Astrocyte (in vitro differentiated cells and primary cell): ENCODE measurements around the gene LMO1. TPM values are rescaled to one million over a fixed set of nuclear protein-coding genes. Genes with fewer than 3 reads are reported as not detected.

Experiments
- DNase-seq: peaks from one replicate; pipeline ENCODE4 v3.0.0-alpha.2; 2010; ENCODE audit warnings: low read depth
- FAIRE-seq: peaks from 2 replicates; lab custom pipeline; 2011; peaks lifted over from hg19 to GRCh38; lab: Jason Lieb, UNC
- H2AFZ ChIP-seq: 2 replicates; pipeline ENCODE4 v1.6.0; 2012; ENCODE audit warnings: low read depth, low read length, inconsistent platforms
- H3K27ac ChIP-seq: 2 replicates; pipeline ENCODE4 v1.5.1; 2011; ENCODE audit warnings: low read depth, low read length, inconsistent platforms
- H3K27me3 ChIP-seq: 2 replicates; pipeline ENCODE4 v1.6.0; 2011; ENCODE audit warnings: low read length, inconsistent platforms; ENCODE audit not compliant: insufficient read depth
- H3K36me3 ChIP-seq: 2 replicates; pipeline ENCODE4 v1.5.1; 2011; ENCODE audit warnings: low read length, inconsistent platforms; ENCODE audit not compliant: insufficient read depth
- H3K4me1 ChIP-seq: 2 replicates; pipeline ENCODE4 v1.5.1; 2011; ENCODE audit warnings: low read length, inconsistent platforms; ENCODE audit not compliant: insufficient read depth
- H3K4me2 ChIP-seq: 2 replicates; pipeline ENCODE4 v1.6.0; 2012; ENCODE audit warnings: low read length, inconsistent platforms
- H3K4me3 ChIP-seq: 2 replicates; pipeline ENCODE4 v1.5.1; 2011; ENCODE audit warnings: low read depth, mild to moderate bottlenecking, low read length, inconsistent platforms; ENCODE audit not compliant: insufficient read depth
- H3K79me2 ChIP-seq: 2 replicates; pipeline ENCODE4 v1.6.0; 2012; ENCODE audit warnings: mild to moderate bottlenecking, low read length, inconsistent platforms; ENCODE audit not compliant: insufficient read depth
- H3K9ac ChIP-seq: 2 replicates; pipeline ENCODE4 v1.6.0; 2012; ENCODE audit warnings: mild to moderate bottlenecking, low read length, inconsistent platforms
- H3K9me3 ChIP-seq: 2 replicates; pipeline ENCODE4 v1.5.1; 2012; ENCODE audit warnings: low read depth, mild to moderate bottlenecking, low read length, inconsistent platforms; ENCODE audit not compliant: insufficient read depth
- H4K20me1 ChIP-seq: 2 replicates; pipeline ENCODE4 v1.6.0; 2012; ENCODE audit warnings: low read length, inconsistent platforms; ENCODE audit not compliant: insufficient read depth
- H3K27ac Mint-ChIP-seq: one replicate; pipeline ENCODE4 v1.8.0; 2021; ENCODE audit warnings: mild to moderate bottlenecking, mixed read lengths; ENCODE audit not compliant: unreplicated experiment
- H3K27me3 Mint-ChIP-seq: one replicate; pipeline ENCODE4 v1.8.0; 2021; ENCODE audit warnings: low read depth, mixed read lengths; ENCODE audit not compliant: unreplicated experiment
- H3K36me3 Mint-ChIP-seq: one replicate; pipeline ENCODE4 v1.8.0; 2021; ENCODE audit warnings: low read depth, mixed read lengths; ENCODE audit not compliant: unreplicated experiment
- H3K4me1 Mint-ChIP-seq: one replicate; pipeline ENCODE4 v1.8.0; 2021; ENCODE audit warnings: low read depth, mixed read lengths; ENCODE audit not compliant: unreplicated experiment
- H3K4me3 Mint-ChIP-seq: one replicate; pipeline ENCODE4 v1.8.0; 2021; ENCODE audit warnings: mild to moderate bottlenecking, moderate library complexity, mixed read lengths; ENCODE audit not compliant: unreplicated experiment
- H3K9me3 Mint-ChIP-seq: one replicate; pipeline ENCODE4 v1.8.0; 2021; ENCODE audit warnings: mild to moderate bottlenecking, mixed read lengths; ENCODE audit not compliant: unreplicated experiment
- EZH2 ChIP-seq: IDR thresholded peaks from 2 replicates; pipeline ENCODE4 v1.6.1; 2012; ENCODE audit warnings: mild to moderate bottlenecking, low read length, inconsistent platforms; ENCODE audit not compliant: insufficient read depth
- total RNA-seq: library from RNA; stranded (reverse); gene quantifications from 2 replicates; pipeline ENCODE4 v1.2.1, GENCODE V29; 2021
- TF ChIP-seq, protein P1 (sequence below): IDR thresholded peaks from 2 replicates; pipeline ENCODE4 v1.5.1; 2011; ENCODE audit warnings: low read depth, mild to moderate bottlenecking, inconsistent platforms, low read length, moderate library complexity; ENCODE audit not compliant: insufficient read depth

Gene LMO1
- total RNA-seq, 1 donor from 2014 or later, result 1.5 TPM

DNA sequence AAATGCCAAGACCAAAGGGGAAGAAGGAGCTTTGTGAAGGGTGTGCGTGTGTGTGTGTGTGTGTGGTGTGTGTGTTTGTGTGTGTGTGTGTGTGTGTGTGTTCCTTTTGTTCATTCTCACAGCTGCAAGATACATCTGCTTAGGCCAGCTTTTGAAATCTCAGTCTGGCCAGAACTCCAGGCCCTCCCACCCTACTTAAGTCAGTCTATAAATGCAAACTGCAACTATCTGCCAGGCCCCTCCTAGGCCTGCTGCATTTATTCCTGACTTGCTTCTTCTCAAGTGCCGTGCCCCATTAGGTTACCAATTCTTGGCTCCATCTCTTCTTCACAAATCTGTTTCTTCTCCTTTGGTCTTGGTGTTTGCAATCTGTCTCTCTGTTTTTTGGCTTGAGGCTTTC lies 73.2 kb downstream of the LMO1 start:
- no peaks in the 10 kb centered on the region for H3K4me1 Mint-ChIP-seq
- H3K36me3 Mint-ChIP-seq, result no peaks in the 10 kb centered on the region
- no peaks in the 10 kb centered on the region for H4K20me1 ChIP-seq
- H3K4me2 ChIP-seq, result no peak overlapping the region
- no peaks in the 10 kb centered on the region for H3K36me3 ChIP-seq
- no peak overlapping the region for H3K27ac Mint-ChIP-seq
- peaks cover 3% of the 10 kb centered on the region for H3K9me3 ChIP-seq
- H3K4me3 ChIP-seq, result no peak overlapping the region
- H3K9me3 Mint-ChIP-seq, result no peaks in the 10 kb centered on the region
- DNase-seq (no peak), FAIRE-seq (no peak)
- no peak overlapping the region for H3K27ac ChIP-seq
- no peak overlapping the region for H3K4me3 Mint-ChIP-seq
- H3K27me3 ChIP-seq, result peaks cover 9% of the 10 kb centered on the region
- no peaks in the 10 kb centered on the region for H3K79me2 ChIP-seq
- no peak overlapping the region for H3K9ac ChIP-seq
- no peaks in the 10 kb centered on the region for H3K4me1 ChIP-seq
- H3K27me3 Mint-ChIP-seq, result peaks cover 38% of the 10 kb centered on the region
- H2AFZ ChIP-seq, result no peak overlapping the region
- TF ChIP-seq EZH2, result no peak
- TF ChIP-seq, protein P1, sequence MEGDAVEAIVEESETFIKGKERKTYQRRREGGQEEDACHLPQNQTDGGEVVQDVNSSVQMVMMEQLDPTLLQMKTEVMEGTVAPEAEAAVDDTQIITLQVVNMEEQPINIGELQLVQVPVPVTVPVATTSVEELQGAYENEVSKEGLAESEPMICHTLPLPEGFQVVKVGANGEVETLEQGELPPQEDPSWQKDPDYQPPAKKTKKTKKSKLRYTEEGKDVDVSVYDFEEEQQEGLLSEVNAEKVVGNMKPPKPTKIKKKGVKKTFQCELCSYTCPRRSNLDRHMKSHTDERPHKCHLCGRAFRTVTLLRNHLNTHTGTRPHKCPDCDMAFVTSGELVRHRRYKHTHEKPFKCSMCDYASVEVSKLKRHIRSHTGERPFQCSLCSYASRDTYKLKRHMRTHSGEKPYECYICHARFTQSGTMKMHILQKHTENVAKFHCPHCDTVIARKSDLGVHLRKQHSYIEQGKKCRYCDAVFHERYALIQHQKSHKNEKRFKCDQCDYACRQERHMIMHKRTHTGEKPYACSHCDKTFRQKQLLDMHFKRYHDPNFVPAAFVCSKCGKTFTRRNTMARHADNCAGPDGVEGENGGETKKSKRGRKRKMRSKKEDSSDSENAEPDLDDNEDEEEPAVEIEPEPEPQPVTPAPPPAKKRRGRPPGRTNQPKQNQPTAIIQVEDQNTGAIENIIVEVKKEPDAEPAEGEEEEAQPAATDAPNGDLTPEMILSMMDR, result no peak

DNA sequence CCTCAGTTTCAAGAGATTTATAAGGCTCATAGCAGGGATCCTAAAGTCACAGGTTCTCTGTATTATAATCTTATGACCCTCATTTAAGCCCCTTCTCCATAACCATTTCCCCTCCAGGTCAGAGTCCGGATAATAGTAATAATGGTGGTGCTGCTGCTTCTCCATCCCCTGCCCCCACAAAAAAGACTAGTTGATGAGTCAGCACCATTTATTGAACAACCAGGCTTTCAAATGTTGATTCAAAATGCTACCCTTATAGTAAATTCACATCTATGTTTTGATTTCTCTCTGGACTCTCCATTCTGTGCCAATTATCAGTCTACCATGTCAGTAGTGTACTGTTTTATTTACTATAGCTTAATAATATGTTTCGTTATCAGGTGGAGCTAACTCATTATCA lies 77.2 kb downstream of the LMO1 start:
- H2AFZ ChIP-seq, result no peak overlapping the region
- H4K20me1 ChIP-seq, result no peaks in the 10 kb centered on the region
- no peaks in the 10 kb centered on the region for H3K4me1 Mint-ChIP-seq
- H3K36me3 Mint-ChIP-seq, result no peaks in the 10 kb centered on the region
- H3K9me3 ChIP-seq, result peaks cover 3% of the 10 kb centered on the region
- H3K27me3 Mint-ChIP-seq, result peaks cover 8% of the 10 kb centered on the region
- no peaks in the 10 kb centered on the region for H3K79me2 ChIP-seq
- no peak overlapping the region for H3K4me3 Mint-ChIP-seq
- no peaks in the 10 kb centered on the region for H3K4me1 ChIP-seq
- H3K27ac ChIP-seq, result no peak overlapping the region
- no peak overlapping the region for H3K4me3 ChIP-seq
- TF ChIP-seq, protein P1, result no peak
- no peak for TF ChIP-seq EZH2
- no peaks in the 10 kb centered on the region for H3K9me3 Mint-ChIP-seq
- H3K27ac Mint-ChIP-seq, result no peak overlapping the region
- no peak overlapping the region for H3K4me2 ChIP-seq
- no peak overlapping the region for H3K9ac ChIP-seq
- H3K36me3 ChIP-seq, result no peaks in the 10 kb centered on the region
- FAIRE-seq (no peak), DNase-seq (no peak)
- no peaks in the 10 kb centered on the region for H3K27me3 ChIP-seq

DNA sequence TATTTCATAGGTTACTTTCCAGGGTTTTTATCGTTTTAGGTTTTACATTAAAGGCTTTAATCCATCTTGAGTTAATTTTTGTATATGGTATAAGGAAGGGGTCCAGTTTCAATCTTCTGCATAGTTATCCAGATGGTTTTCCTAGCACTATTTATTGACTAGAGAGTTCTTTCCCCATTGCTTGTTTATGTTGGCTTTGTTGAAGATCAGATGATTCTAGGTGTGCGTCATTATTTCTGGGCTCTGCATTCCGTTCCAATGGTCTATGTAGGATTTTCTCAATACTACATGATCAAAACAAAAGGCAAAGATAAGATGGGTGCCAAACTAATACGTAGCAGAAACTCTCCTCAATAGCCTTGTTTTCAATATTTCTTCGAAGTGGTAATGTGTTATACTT lies 80.6 kb downstream of the LMO1 start:
- Mint-ChIP-seq H3K27ac (no peak overlapping the region), H3K9me3 (no peaks in the 10 kb centered on the region), H3K4me1 (no peaks in the 10 kb centered on the region), H3K27me3 (peaks cover 9% of the 10 kb centered on the region), H3K4me3 (no peak overlapping the region), H3K36me3 (no peaks in the 10 kb centered on the region)
- FAIRE-seq (no peak), DNase-seq (no peak)
- H3K9me3 ChIP-seq, result no peaks in the 10 kb centered on the region
- H2AFZ ChIP-seq, result no peak overlapping the region
- TF ChIP-seq EZH2, result no peak
- TF ChIP-seq, protein P1, result no peak
- no peaks in the 10 kb centered on the region for H3K4me1 ChIP-seq
- peaks cover 4% of the 10 kb centered on the region for H3K27me3 ChIP-seq
- no peak overlapping the region for H3K4me3 ChIP-seq
- H4K20me1 ChIP-seq, result no peaks in the 10 kb centered on the region
- no peak overlapping the region for H3K27ac ChIP-seq
- H3K36me3 ChIP-seq, result no peaks in the 10 kb centered on the region
- no peak overlapping the region for H3K9ac ChIP-seq
- H3K4me2 ChIP-seq, result no peak overlapping the region
- H3K79me2 ChIP-seq, result no peaks in the 10 kb centered on the region
